A549 (cell line): ENCODE measurements around the gene ABCC5. TPM values are rescaled to one million over a fixed set of nuclear protein-coding genes. Genes with fewer than 3 reads are reported as not detected.

Experiments
- ATAC-seq, 2 experiments: fragments of 200-7000 bp in 1 of 2; fragments of >200 bp in 1 of 2; cut with Nextera tagmentation in 1 of 2; cut with Tn5 transposase in 1 of 2; 3 replicates each; pipeline versions ENCODE4 v1.8.0 to v1.9.1; 2018 to 2020; ENCODE audit warnings: mild to moderate bottlenecking in 1 of 2, moderate library complexity in 1 of 2
- CTCF ChIA-PET: fragments of 300-600 bp; sonication (Branson Sonifier 250); formaldehyde crosslinking; extraction: SDS; loops from one replicate; lab custom pipeline; 2021; ENCODE audit warnings: antibody characterized with exemption, inconsistent platforms; lab: Yijun Ruan, JAX
- POLR2A ChIA-PET: fragments of 350-600 bp; formaldehyde crosslinking; extraction: SDS; loops from one replicate; lab custom pipeline; 2021; ENCODE audit warnings: antibody characterized with exemption, inconsistent platforms; lab: Yijun Ruan, JAX
- DNase-seq, 2 experiments: peaks; one replicate each; pipeline versions ENCODE4 v3.0.0 to v3.0.0-alpha.2; 2011 to 2016; ENCODE audit warnings: low read depth in 1 of 2, low spot score in 1 of 2
- FAIRE-seq: peaks from 2 replicates; lab custom pipeline; 2011; peaks lifted over from hg19 to GRCh38; lab: Jason Lieb, UNC
- H3K27ac ChIP-seq, 2 experiments: fragments of >200 bp; sonication (Bioruptor Twin); formaldehyde crosslinking; 3 replicates each; pipeline ENCODE4 v1.5.1; 2016 to 2017
- H3K4me1 ChIP-seq: fragments of >200 bp; sonication (Bioruptor Twin); formaldehyde crosslinking; 3 replicates; pipeline ENCODE4 v1.6.1; 2016
- H3K4me2 ChIP-seq: fragments of >200 bp; sonication (Bioruptor Twin); formaldehyde crosslinking; 3 replicates; pipeline ENCODE4 v1.6.1; 2016
- H3K4me3 ChIP-seq: fragments of >200 bp; sonication (Bioruptor Twin); formaldehyde crosslinking; 3 replicates; pipeline ENCODE4 v1.5.1; 2016
- H3K9me3 ChIP-seq: fragments of >200 bp; sonication (Bioruptor Twin); formaldehyde crosslinking; 3 replicates; pipeline ENCODE4 v1.6.1; 2016
- CBX2 ChIP-seq: fragments of 200-600 bp; sonication (generic); IDR thresholded peaks from 2 replicates; pipeline ENCODE4 v1.6.1; 2016; ENCODE audit warnings: low read depth, mild to moderate bottlenecking, borderline replicate concordance
- CHD4 ChIP-seq: fragments of 200-600 bp; sonication (generic); IDR thresholded peaks from 2 replicates; pipeline ENCODE4 v1.6.1; 2016; ENCODE audit warnings: antibody characterized with exemption, mild to moderate bottlenecking, borderline replicate concordance
- ELK1 ChIP-seq: fragments of 150-350 bp; IDR thresholded peaks from 2 replicates; pipeline ENCODE4 v1.6.1; 2014; ENCODE audit warnings: low read depth, mild to moderate bottlenecking, low read length
- FOXS1 ChIP-seq: fragments of 250-450 bp; sonication (Bioruptor Pico); IDR thresholded peaks from 2 replicates; pipeline ENCODE4 v1.5.0; 2020; ENCODE audit warnings: mild to moderate bottlenecking, moderate library complexity
- GATA3 ChIP-seq: IDR thresholded peaks from 2 replicates; pipeline ENCODE4 v1.6.1; 2012; ENCODE audit warnings: borderline replicate concordance
- HEYL ChIP-seq: fragments of 250-450 bp; sonication (Bioruptor Pico); IDR thresholded peaks from 2 replicates; pipeline ENCODE4 v1.8.0; 2021; ENCODE audit warnings: mild to moderate bottlenecking, moderate library complexity
- HMGXB4 ChIP-seq: fragments of 250-450 bp; sonication (Bioruptor Pico); IDR thresholded peaks from 2 replicates; pipeline ENCODE4 v1.5.0; 2021; ENCODE audit warnings: mild to moderate bottlenecking, moderate library complexity, borderline replicate concordance
- HOXB13 ChIP-seq: fragments of 250-450 bp; sonication (Bioruptor Pico); IDR thresholded peaks from 2 replicates; pipeline ENCODE4 v1.5.0; 2020; ENCODE audit warnings: low read depth, mild to moderate bottlenecking, moderate library complexity
- JUNB ChIP-seq: fragments of >200 bp; sonication (Bioruptor Twin); formaldehyde crosslinking; IDR thresholded peaks from 2 replicates; pipeline ENCODE4 v1.6.1; 2016
- MAX ChIP-seq: IDR thresholded peaks from 2 replicates; pipeline ENCODE4 v1.6.1; 2012
- PHF8 ChIP-seq: fragments of 200-600 bp; sonication (generic); IDR thresholded peaks from 2 replicates; pipeline ENCODE4 v1.6.1; 2016; ENCODE audit warnings: low read depth, mild to moderate bottlenecking, antibody characterized with exemption, moderate library complexity, borderline replicate concordance
- POLR2A ChIP-seq: IDR thresholded peaks from 2 replicates; pipeline ENCODE4 v1.6.1; 2012; ENCODE audit warnings: mild to moderate bottlenecking, low read length
- POLR2AphosphoS2 ChIP-seq: conservative IDR thresholded peaks from 2 replicates; pipeline ENCODE4 v1.6.1; 2012; ENCODE audit warnings: low read length, improper control_type of control experiment, inconsistent platforms
- REST ChIP-seq: fragments of 200-600 bp; sonication (generic); IDR thresholded peaks from 2 replicates; pipeline ENCODE4 v1.6.1; 2016; ENCODE audit warnings: antibody characterized with exemption, mild to moderate bottlenecking, moderate library complexity
- RFX5 ChIP-seq: fragments of 450-650 bp; IDR thresholded peaks from 2 replicates; pipeline ENCODE4 v1.7.1; 2014; ENCODE audit warnings: antibody characterized with exemption, mild to moderate bottlenecking, moderate library complexity
- RNF2 ChIP-seq: fragments of 200-600 bp; sonication (generic); IDR thresholded peaks from 2 replicates; pipeline ENCODE4 v1.6.1; 2016; ENCODE audit warnings: low read depth, mild to moderate bottlenecking, antibody characterized with exemption, moderate library complexity, borderline replicate concordance
- SREBF2 ChIP-seq: fragments of 450-650 bp; IDR thresholded peaks from 2 replicates; pipeline ENCODE4 v1.6.1; 2014; ENCODE audit warnings: mild to moderate bottlenecking, moderate library complexity
- ZC3H11A ChIP-seq: fragments of 450-650 bp; IDR thresholded peaks from 2 replicates; pipeline ENCODE4 v1.6.1; 2014; ENCODE audit warnings: antibody characterized with exemption, mild to moderate bottlenecking
- ZNF302 ChIP-seq: fragments of 250-450 bp; sonication (Bioruptor Pico); IDR thresholded peaks from 2 replicates; pipeline ENCODE4 v1.9.0; 2021; ENCODE audit warnings: inconsistent platforms, mild to moderate bottlenecking, moderate library complexity
- ZSCAN20 ChIP-seq: fragments of 250-450 bp; sonication (Bioruptor Pico); IDR thresholded peaks from 2 replicates; pipeline ENCODE4 v1.8.0; 2022; ENCODE audit warnings: mild to moderate bottlenecking, moderate library complexity
- WGBS: methylation state at CpG from one replicate; pipeline ENCODE4 v1.1.6; 2017; ENCODE audit errors: missing lambda C conversion rate; 5-methylcytosine and 5-hydroxymethylcytosine counted together
- polyA plus RNA-seq, 4 experiments: library from polyadenylated mRNA; depleted of rRNA in 3 of 4; stranded (reverse); fragments of >200 nt; fragmentation: RNase III in 1 of 4; extraction: RNeasy Plus Mini Kit Qiagen cat#74134 plus additional on column Dnase treatment in 1 of 4; gene quantifications; 2 replicates in 3 of 4; 3 replicates in 1 of 4; pipeline ENCODE4 v1.2.3, GENCODE V29; 2011 to 2017

ABCC5 gene
- polyA plus RNA-seq, 2 of the 4 experiments (the other 2 are of a cell fraction): 14.2 to 20.7 TPM

- POLR2A ChIA-PET: no interaction called here
- 87% methylated on average over 11 of the region's 11 CpGs for WGBS
- no peak for TF ChIP-seq CBX2
- no peak for TF ChIP-seq REST
- TF ChIP-seq JUNB: no peak
- no peak for TF ChIP-seq HEYL (CRISPR knock-in tag)
- TF ChIP-seq FOXS1 (CRISPR knock-in tag): no peak
- no peak for TF ChIP-seq GATA3
- TF ChIP-seq ELK1: no peak
- no peak for TF ChIP-seq RNF2
- TF ChIP-seq ZNF302: no peak
- no peak for TF ChIP-seq SREBF2
- no peak for TF ChIP-seq POLR2AphosphoS2
- TF ChIP-seq HMGXB4 (CRISPR knock-in tag): no peak
- TF ChIP-seq MAX: no peak
- TF ChIP-seq CHD4: no peak
- no peak for TF ChIP-seq ZSCAN20 (CRISPR knock-in tag)
Measured at GRCh38 chr3:183984749-183985729, 32.6 kb downstream of the ABCC5 start.

GRCh38 chr3:183984127-183984740 is 33.5 kb downstream of the ABCC5 start:
- CTCF ChIA-PET: no interaction called here
- no peaks in the 10 kb centered on the region for H3K4me1 ChIP-seq
- POLR2A ChIA-PET: no interaction called here
- TF ChIP-seq HOXB13 (CRISPR knock-in tag) (no peak), PHF8 (no peak), POLR2A (no peak), ZC3H11A (no peak), ZSCAN20 (CRISPR knock-in tag) (no peak), RFX5 (no peak)
- H3K4me2 ChIP-seq: no peak overlapping the region
- H3K9me3 ChIP-seq: no peaks in the 10 kb centered on the region
- FAIRE-seq (no peak), ATAC-seq (no peak), DNase-seq (no peak)
- no peak overlapping the region for H3K4me3 ChIP-seq
- 88% methylated on average over 4 of the region's 4 CpGs for WGBS
- H3K27ac ChIP-seq: no peak overlapping the region

More at GRCh38 chr3:183984749-183985729, 32.6 kb downstream of the ABCC5 start:
- FAIRE-seq (no peak), DNase-seq (no peak), ATAC-seq (no peak)
- Histone ChIP-seq H3K4me3 (no peak overlapping the region), H3K4me1 (no peaks in the 10 kb centered on the region), H3K27ac (no peak overlapping the region), H3K4me2 (no peak overlapping the region), H3K9me3 (no peaks in the 10 kb centered on the region)
- CTCF ChIA-PET: no interaction called here
